ENCODE results near the gene SPRR2F.

Gene SPRR2F

DNA sequence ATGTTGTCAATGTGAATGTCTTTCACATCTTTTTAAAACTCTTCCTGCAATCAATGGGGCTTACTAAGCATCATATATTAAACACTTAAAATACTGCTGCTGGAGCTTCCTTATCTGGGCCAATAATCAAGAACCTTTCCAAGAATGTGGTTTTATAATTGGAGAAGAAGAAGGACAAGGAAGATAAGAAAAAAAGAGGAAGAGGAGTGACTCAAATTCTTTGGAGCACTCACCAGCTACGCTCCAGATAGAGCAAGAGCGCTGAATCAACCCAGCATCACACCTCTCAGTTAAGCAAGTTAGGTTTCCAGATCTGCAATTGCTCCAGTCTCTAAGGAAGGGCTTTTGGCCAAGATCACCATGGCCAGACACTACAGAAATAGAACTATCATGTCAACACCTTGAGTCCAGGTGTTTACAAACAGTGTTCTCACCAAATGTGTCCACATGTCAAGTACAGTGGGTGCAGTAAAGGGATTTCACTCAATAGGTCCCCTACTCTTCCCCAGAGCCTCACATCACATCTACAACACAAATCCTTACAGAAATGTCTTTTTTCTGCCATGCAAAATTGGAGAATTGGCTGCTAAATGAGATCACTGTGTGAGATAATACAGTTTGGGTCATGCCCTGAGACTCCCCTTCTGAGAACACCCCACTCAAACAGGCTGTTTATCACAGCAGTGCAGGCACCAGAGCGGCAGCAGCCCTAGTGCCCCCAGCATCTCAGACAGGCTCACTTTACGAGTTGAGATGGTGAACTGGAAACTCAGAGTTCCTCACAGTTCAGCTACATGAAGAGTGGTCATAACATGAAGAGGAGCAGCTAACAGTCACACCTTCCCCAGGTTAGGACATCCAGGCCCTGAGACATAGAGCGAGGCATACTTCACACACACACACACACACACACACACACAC is 40.2 kb downstream of the SPRR2F start:
- no peak for DNase-seq

DNA sequence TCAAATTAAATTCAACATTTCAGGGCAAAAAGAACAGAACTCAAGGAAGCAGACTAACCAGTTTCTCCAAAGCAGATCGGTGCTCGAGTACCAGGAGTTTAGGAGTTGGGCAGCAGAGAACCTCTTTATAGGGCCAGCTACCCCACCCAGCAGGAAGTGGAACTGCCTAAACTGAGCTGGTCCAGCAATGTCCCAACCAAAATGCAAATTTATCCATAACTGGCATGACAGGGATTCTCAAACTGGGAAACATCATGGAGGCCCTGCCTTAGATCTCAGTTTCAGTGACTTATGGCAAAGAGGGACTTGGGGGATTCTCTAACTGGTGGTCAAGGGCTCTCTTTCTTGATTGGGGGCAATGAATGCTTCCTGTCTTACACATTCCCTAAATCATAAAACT is 41.8 kb downstream of the SPRR2F start, which contains the start of gene SPRR2B:
Gene SPRR2B, minus strand, starts transcription at position 101 of the 400 bp plus-strand sequence. CDS start 772 bp downstream, outside the sequence.
- no peak for DNase-seq

DNA sequence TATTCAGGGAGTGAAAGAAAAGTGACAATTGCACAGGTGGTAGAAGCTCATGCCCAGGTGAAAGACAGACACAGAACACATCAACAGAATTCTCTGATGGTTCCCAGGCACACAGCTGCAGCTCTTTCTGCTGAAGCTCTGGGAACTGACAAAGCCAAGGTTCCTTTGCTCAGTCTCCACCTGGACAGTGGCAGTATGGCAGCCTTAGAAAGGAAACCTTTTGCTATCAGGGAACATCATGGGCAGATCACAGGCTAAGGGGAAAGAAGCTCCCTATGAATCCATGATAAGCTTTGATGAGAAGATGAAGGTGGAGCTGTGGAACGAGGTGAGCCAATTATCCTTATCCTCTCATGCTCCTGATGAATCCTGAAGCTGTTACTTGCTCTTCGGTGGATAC is 43.1 kb downstream of the SPRR2F start:
- DNase-seq: no peak

Data from right forelimb (tissue), 1 donor.